ENCODE data around the gene NPTN. TPM values are rescaled to one million over a fixed set of nuclear protein-coding genes. Genes with fewer than 3 reads are reported as not detected.

NPTN gene
- total and polyA plus RNA-seq, 2 experiments from 2014 or later, result 56.3 to 113 TPM

DNA sequence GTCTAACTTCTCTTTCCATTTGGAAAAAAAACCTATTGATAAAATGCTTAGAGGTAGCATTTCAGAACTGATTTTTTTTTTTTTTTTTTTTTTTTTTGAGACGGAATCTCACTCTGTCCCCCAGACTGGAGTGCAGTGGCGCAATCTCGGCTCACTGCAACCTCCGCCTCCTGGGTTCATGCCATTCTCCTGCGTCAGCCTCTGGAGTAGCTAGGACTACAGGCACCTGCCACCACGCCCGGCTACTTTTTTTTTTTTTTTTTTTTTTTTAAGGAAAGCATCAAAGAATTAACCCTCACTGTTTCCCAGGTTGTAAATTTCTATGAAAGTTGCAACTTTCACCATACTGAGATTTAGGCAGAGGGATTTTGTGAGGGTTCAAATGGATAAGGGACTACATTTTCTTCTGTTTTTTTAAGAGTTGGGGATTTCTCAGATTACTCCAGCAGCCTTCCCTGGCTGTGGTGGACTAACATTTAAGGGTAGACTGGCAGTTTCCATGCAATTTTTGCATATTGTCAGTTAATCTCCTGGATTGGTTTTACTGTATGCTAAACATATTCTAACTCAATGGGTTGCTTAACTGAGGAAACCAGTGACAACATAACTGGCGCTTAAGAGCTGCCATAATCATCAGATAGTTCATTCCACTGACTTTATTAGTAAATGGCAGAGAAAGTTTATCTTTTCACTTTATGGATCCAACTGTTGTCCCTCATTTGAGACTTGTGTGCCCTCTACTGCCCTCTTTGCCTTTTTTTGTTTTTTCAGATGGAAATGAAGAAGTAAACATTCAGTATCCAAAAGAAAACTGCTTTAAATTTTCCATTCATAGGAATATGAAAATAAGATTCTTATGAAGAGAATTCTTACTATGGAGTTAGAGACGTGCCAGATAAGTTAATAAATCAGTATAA lies 93.7 kb downstream of the NPTN start:
- Mint-ChIP-seq H3K4me3 (no peak overlapping the region), H3K27me3 (ENCODE audit: insufficient read depth, low read depth, poor library complexity) (no peaks in the 10 kb centered on the region), H3K27ac (no peak overlapping the region), H3K9me3 (no peaks in the 10 kb centered on the region), H3K36me3 (ENCODE audit: low read depth) (no peaks in the 10 kb centered on the region), H3K4me1 (no peaks in the 10 kb centered on the region)
- H3K4me1 ChIP-seq (ENCODE audit: insufficient read depth), result no peaks in the 10 kb centered on the region
- H3K9me2 ChIP-seq (ENCODE audit: insufficient read depth), result no peaks in the 10 kb centered on the region
- no peaks in the 10 kb centered on the region for H3F3A ChIP-seq (replicated peaks; ENCODE audit: low read depth)
- no peaks in the 10 kb centered on the region for H3K36me3 ChIP-seq (ENCODE audit: insufficient read depth)
- H3K27me3 ChIP-seq (ENCODE audit: insufficient read depth), result no peaks in the 10 kb centered on the region
- TF ChIP-seq CTCF (conservative IDR thresholded peaks at IDR 0.05; ENCODE audit: low read depth in 2 of 2) (peak; percentile 29 to 48; a peak in 3 of 4 replicates), STAT1 (IDR thresholded peaks at IDR 0.05; ENCODE audit: unreplicated experiment) (no peak), CREB1 (CRISPR knock-in tag; IDR thresholded peaks at IDR 0.05; ENCODE audit: low read depth) (no peak), EZH2phosphoT487 (IDR thresholded peaks at IDR 0.05; ENCODE audit: unreplicated experiment) (no peak)
- no peak overlapping the region for H3K4me3 ChIP-seq
- H2AFZ ChIP-seq, result no peak overlapping the region
- H3K4me2 ChIP-seq, result no peak overlapping the region
- no peak overlapping the region for H3K27ac ChIP-seq (ENCODE audit: low read depth)
- no peaks in the 10 kb centered on the region for H3K79me2 ChIP-seq (replicated peaks; ENCODE audit: insufficient read depth)
- no peak for ATAC-seq
- no peaks in the 10 kb centered on the region for H4K20me1 ChIP-seq (replicated peaks; ENCODE audit: insufficient read depth)
- no peak for DNase-seq (ENCODE audit: low spot score)

- Mint-ChIP-seq H3K9me3 (no peaks in the 10 kb centered on the region), H3K4me1 (no peaks in the 10 kb centered on the region), H3K4me3 (no peak overlapping the region), H3K36me3 (ENCODE audit: low read depth) (no peaks in the 10 kb centered on the region), H3K27me3 (ENCODE audit: insufficient read depth, low read depth, poor library complexity) (no peaks in the 10 kb centered on the region), H3K27ac (no peak overlapping the region)
- no peak overlapping the region for H3K27ac ChIP-seq (ENCODE audit: low read depth)
- no peaks in the 10 kb centered on the region for H3F3A ChIP-seq (replicated peaks; ENCODE audit: low read depth)
- H3K4me3 ChIP-seq, result no peak overlapping the region
- H3K27me3 ChIP-seq (ENCODE audit: insufficient read depth), result no peaks in the 10 kb centered on the region
- H3K4me2 ChIP-seq, result no peak overlapping the region
- no peaks in the 10 kb centered on the region for H3K79me2 ChIP-seq (replicated peaks; ENCODE audit: insufficient read depth)
- ATAC-seq (no peak), DNase-seq (ENCODE audit: low spot score) (no peak)
- H4K20me1 ChIP-seq (replicated peaks; ENCODE audit: insufficient read depth), result no peaks in the 10 kb centered on the region
- no peaks in the 10 kb centered on the region for H3K36me3 ChIP-seq (ENCODE audit: insufficient read depth)
- H3K4me1 ChIP-seq (ENCODE audit: insufficient read depth), result no peaks in the 10 kb centered on the region
- no peak overlapping the region for H2AFZ ChIP-seq
- H3K9me2 ChIP-seq (ENCODE audit: insufficient read depth), result no peaks in the 10 kb centered on the region
- TF ChIP-seq NANOG (IDR thresholded peaks at IDR 0.05; ENCODE audit: borderline replicate concordance) (no peak), ZNF331 (CRISPR knock-in tag; IDR thresholded peaks at IDR 0.05; ENCODE audit: low read depth) (no peak), ZNF114 (CRISPR knock-in tag; IDR thresholded peaks at IDR 0.05) (no peak), CTCF (conservative IDR thresholded peaks at IDR 0.05; ENCODE audit: low read depth in 2 of 2) (no peak), ETS1 (IDR thresholded peaks at IDR 0.05) (no peak), POLR2AphosphoS5 (IDR thresholded peaks at IDR 0.05; ENCODE audit: low read depth) (no peak), STAT1 (IDR thresholded peaks at IDR 0.05; ENCODE audit: unreplicated experiment) (no peak)
Measured at GRCh38 chr15:73538563-73539211, 94.5 kb downstream of the NPTN start.

Data from GM23338 (cell line).